HG03060 (cell line): ENCODE data around the gene STAT3.
"Not testable (repeated sequence)": the region's sequence is repeated elsewhere in the genome, so short reads cannot be mapped to it uniquely, and the experiment has no call there.

Experiments
- ATAC-seq: cut with Tn5 transposase; IDR thresholded peaks from one replicate; pipeline ENCODE4 v1.9.1; 2021; ENCODE audit warnings: low read depth, moderate number of reproducible peaks; ENCODE audit not compliant: unreplicated experiment

The STAT3 gene

DNA sequence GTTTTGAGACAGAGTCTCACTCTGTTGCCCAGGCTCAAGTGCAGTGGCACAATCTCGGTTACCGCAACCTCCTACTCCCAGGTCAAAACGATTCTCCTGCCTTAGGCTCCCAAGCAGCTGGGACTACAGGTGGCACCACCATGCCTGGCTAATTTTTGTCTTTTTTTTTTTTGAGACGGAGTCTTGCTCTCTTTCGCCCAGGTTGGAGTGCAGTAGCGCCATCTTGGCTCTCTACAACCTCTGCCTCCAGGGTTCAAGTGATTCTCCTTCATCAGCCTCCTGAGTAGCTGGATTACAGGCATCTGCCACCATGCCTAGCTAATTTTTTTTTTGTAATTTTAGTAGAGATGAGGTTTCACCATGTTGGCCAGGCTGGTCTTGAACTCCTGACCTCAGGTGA lies 70.3 kb downstream of the STAT3 start:
- ATAC-seq = not testable (repeated sequence)

DNA sequence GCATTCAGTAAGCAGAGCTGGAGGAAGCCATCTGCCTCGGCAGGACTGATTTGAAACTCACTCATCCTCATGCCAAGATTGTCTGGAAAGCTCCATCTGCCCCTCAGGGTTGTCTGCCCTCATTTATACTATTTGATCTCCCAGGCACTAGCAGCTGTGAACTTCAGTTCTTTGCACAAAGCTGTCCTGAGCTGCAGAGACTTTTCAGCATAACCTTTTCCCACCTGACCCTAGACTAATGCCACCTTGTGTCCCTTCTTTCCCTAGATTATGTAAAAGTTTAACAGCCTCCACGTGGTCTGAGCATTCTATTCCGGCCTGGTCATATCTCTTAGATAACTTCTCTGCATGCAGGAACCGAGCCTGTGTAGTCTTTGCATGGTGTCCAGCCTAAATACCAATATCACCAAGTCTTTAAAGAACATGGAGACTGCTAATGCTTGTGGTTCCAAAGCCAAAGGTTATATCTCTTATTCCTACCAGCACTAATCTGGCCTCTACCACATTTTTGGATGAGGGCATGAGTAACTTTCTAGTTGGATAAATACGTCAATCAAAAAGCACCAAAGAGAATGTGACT lies 70.9 kb downstream of the STAT3 start:
- ATAC-seq = no peak

DNA sequence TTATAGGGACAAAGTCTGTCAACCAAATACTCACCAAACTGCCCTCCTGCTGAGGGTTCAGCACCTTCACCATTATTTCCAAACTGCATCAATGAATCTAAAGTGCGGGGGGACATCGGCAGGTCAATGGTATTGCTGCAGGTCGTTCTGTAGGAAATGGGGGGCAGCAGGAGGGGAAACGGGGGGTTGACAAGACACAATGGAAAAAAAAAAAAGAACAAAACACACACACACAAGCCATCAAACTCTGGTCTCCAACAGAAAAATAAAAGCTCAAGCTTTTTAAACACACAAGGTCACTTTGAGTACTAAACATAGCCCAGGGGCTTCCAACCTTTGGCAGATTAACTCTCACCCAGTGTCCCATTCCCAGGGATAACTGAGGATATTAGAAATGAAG lies 71.5 kb downstream of the STAT3 start:
- no peak for ATAC-seq

DNA sequence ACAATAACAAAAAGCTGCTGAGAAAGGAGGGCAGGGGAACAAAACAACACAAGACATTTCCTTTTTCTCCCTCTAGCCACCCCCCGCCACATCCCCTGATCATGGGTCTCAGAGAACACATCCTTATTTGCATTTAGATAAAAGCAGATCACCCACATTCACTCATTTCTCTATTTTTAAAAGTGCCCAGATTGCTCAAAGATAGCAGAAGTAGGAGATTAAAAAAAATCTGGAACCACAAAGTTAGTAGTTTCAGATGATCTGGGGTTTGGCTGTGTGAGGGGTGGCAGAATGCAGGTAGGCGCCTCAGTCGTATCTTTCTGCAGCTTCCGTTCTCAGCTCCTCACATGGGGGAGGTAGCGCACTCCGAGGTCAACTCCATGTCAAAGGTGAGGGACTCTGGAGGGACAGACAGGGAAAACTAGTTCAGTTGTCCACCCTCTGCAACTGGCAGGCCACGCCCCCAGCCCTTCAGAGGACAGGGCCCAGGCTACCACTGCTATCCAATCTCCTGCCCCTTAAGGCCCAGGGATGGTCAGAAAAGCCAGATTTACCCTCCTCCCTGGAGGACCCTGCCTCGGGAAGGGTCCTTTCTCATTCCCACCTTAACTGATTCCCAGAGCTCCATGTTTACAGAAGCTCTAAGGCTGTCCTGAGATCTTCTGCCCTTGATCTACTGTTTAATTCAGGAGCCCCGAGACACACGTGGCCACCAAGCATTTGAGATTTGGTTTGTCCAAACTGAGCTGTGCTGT lies 72.7 kb downstream of the STAT3 start:
- no peak for ATAC-seq

DNA sequence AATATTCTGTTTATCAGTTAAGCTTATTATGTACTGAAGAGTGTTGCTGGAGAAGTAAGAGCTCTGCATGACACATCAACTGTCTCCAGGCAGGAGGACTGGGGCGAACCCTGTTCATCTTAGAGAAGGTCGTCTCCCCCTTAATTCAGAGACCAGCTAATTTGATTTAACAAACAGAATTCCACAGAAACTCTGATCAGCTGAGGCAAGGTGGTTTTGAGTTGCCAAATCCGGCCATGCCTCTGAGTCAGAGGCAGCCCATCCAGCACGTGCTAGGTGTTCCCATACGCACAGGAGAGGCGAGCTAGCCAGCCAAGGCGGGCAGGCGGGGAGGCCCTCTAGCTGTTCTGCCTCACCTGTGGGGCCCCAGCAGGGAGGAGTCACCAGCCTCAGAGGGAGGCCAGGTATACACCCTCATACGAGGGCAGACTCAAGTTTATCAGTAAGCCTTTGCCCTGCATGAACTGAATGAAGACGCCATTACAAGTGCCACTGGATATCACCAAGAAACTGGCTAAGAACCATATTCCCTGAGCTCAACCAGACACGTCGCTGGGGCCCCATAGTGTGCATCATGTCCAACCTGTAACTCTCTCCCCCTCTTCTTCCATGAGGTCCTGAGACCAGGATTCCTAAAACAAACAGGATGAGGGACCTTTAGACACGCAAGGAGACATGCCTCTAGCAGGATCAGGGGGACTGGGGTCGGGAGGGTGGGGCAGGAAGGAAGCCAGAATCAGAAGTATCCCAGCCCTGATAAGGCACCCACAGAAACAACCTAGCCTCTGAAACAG lies 74.3 kb downstream of the STAT3 start:
- no peak for ATAC-seq

DNA sequence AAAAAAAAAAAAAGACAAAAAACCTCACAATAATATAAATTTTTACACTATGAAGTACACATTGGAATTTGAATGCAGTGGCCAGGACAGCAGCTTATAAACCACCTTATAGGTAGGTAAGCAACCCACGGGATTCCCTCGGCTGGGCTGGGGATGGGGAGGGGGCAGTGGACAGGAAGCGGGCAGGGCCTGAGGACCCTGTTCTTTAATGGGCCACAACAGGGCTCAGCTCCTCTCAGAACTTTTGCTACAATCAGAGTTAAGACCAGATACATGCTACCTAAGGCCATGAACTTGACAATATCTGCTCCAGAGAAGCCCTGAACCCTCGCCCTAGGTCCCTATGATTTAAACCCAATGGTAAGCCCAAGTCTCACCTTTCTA lies 74.9 kb downstream of the STAT3 start:
- ATAC-seq = no peak

DNA sequence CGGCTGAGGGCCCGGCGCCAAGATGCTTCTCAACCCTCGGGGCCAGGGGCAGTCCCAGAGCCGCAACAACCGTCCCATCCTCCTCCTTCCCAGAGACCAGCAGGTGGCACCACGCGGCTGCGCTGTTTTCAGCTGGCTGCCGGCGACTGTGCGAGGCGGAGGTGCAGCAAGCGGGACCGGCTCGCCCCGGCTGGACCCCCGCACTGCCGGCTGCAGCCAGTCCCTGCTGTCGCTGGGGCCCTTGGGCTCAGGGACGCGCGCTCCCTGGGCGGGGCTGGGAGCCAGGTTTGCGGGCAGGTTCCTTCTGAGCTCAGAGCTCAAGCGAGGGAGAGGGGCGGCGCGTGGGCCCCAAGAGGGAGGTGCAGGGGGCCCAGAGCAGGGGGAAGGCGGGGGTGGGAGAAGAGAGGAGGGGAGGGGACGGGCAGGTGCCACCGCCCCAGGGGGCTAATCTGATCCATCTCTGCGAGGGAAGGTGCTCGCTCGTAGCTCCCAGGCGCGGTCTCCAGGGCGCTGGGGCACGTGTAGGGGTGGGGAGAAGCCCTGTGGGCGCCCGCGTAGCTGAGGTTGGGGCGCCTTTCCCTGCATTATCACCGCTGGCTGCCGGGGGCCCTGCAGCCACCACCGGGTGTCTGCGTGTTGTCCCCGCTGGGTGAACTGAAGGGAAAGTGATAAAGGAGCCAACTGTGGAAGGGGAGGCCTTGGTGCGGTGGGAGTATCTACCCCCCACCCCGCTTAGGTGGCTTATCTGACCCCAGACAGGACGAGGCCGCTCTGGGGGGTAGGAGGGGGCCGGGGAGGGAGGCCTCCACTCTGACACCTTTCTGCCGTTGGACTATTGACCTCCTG lies 75.7 kb downstream of the STAT3 start:
- ATAC-seq = no peak

DNA sequence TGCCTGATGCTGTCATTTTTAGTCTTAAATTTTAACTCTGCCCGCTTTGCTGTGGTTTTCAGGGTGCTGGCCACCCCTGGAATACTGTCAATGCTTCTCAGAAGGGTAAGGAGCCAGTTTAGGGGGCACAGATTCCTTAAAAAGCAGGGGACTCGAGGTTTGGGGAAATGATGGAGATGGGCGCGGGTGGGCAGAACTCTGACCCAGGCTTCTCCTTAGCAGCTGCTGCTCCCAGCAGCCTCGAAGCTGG lies 76.3 kb downstream of the STAT3 start:
- ATAC-seq = no peak

DNA sequence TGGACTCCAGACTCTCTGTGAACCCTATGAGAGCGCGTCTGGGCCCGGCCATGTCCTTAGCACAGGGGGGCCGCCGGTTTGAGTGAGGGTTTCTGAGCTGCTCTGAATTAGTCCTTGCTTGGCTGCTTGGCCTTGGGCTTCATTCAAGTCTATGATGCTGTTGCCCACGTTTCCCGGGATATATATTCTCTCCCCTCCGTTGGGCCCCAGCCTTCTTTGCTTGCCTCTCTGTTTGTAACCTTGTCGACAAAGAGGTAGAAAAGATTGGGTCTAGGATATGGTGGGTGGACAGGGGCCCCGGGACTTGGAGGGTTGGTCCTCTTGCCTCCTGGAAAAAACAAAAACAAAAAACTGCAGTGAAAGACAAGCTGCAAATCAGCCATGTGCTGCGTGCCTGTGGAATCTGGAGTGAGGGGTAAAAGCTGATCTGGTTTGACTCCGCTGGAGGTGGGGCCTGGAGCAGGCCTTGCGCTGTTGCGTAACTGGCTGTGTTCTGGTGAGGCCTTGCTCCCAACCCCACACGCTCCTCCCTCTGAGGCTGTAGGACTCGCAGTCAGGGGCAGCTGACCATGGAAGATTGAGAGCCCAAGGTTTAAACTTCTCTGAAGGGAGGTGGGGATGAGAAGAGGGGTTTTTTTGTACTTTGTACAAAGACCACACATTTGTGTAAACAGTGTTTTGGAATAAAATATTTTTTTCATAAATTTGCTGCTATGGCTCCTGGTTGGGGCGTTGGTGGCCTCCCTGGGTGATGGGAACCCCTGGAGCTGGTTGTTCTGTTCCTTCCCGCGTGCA lies 76.8 kb downstream of the STAT3 start:
- no peak for ATAC-seq

DNA sequence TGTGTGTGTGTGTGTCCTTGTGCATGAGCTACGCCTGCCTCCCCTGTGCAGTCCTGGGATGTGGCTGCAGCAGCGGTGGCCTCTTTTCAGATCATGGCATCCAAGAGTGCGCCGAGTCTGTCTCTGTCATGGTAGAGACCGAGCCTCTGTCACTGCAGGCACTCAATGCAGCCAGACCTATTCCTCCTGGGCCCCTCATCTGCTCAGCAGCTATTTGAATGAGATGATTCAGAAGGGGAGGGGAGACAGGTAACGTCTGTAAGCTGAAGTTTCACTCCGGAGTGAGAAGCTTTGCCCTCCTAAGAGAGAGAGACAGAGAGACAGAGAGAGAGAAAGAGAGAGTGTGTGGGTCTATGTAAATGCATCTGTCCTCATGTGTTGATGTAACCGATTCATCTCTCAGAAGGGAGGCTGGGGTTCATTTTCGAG lies 77.4 kb downstream of the STAT3 start:
- ATAC-seq = no peak

DNA sequence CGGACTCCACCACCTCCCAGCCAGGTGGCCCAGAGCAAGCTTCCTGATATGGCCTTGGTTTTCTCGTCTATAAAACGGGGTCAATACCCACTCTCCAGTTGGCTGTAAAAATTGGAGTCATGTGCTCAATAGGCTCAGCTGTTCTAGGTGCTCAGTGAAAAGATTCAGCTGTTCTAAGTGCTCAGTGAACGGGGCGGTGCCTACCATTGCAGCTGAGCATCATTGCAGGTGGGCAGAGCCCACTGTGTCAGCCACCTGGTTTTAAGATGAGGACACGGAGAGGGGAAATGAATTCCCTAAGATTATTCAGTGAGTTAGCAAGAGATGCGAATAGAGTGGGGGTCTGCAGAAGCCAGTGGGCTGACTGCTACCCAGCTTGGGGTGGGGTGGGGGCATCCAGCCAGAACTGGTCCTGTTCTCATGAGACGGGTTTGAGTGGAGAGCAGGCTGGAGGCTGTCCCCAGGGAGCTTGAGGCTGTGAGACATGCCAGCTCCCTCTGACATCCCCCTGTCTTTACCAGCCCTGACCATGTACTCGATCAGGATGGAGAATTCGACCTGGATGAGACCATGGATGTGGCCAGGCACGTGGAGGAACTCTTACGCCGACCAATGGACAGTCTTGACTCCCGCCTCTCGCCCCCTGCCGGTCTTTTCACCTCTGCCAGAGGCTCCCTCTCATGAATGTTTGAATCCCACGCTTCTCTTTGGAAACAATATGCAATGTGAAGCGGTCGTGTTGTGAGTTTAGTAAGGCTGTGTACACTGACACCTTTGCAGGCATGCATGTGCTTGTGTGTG lies 78.1 kb downstream of the STAT3 start:
- ATAC-seq = no peak

DNA sequence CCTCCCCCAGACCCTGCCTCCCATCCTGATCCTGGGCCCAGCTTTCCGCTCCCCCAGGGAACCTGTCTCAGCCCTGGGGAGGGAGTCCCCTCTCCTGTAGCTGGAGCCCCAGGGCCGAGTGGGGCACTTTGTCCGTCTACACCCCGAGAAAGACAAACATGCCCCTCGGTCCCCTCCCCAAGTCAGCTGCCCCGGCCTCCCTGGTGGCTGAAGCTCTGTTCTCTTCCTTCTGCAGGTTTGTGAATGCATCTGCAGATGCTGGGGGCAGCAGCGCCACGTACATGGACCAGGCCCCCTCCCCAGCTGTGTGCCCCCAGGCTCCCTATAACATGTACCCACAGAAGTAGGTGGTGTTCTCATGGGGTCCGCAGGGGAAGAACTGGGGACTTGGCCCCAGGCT lies 79.1 kb downstream of the STAT3 start:
- no peak for ATAC-seq

DNA sequence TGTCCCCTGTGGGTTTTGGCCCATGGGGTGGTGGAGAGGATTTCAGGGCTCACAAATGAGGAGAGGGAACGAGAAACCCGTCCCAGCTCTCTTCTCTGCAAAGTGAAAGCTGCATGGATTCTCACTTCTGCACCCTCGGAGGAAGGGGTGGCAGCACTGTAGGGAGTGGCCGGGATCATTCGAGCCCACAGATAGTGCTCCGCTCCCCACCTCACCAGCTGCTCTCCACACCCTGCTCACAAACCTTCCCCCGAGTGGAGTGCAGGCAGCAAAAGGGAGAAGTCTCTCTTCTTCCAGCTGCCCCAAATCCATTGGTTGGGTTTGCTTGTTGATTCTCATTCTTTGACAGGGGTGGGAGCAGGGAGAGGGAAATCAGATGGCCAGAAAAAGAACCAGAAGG lies 79.8 kb downstream of the STAT3 start:
- ATAC-seq = no peak

DNA sequence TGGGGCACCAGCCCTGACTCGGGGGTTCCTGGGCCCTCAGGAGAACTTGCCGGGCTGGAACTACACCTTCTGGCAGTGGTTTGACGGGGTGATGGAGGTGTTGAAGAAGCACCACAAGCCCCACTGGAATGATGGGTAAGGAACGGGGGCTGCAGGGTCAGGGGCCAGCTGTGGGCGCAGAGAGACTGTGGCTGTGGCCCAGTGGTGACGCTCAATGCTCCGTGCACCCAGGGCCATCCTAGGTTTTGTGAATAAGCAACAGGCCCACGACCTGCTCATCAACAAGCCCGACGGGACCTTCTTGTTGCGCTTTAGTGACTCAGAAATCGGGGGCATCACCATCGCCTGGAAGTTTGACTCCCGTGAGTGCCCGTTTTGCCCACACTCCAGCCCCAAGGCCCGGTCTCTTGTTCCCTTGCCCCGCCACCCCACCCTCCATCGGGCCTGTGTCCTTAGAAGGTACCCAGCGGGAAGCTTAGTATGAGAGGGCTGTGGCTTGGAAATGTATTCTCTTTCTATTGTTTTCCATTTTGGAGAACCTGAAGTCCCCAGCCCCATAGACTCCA lies 80.8 kb downstream of the STAT3 start:
- ATAC-seq = no peak

DNA sequence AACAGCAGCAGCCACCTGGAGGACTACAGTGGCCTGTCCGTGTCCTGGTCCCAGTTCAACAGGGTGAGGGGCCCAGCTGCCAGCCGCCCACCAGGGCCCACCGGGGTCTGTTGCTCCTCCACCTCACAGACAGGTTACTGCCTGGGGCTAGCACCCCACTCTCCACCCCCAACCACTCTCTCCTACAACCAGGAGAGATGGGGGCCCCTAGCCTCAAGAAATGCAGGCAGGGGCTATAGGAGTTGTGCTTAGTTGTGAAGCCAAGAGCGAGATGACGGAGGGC lies 81.9 kb downstream of the STAT3 start:
- ATAC-seq = no peak

DNA sequence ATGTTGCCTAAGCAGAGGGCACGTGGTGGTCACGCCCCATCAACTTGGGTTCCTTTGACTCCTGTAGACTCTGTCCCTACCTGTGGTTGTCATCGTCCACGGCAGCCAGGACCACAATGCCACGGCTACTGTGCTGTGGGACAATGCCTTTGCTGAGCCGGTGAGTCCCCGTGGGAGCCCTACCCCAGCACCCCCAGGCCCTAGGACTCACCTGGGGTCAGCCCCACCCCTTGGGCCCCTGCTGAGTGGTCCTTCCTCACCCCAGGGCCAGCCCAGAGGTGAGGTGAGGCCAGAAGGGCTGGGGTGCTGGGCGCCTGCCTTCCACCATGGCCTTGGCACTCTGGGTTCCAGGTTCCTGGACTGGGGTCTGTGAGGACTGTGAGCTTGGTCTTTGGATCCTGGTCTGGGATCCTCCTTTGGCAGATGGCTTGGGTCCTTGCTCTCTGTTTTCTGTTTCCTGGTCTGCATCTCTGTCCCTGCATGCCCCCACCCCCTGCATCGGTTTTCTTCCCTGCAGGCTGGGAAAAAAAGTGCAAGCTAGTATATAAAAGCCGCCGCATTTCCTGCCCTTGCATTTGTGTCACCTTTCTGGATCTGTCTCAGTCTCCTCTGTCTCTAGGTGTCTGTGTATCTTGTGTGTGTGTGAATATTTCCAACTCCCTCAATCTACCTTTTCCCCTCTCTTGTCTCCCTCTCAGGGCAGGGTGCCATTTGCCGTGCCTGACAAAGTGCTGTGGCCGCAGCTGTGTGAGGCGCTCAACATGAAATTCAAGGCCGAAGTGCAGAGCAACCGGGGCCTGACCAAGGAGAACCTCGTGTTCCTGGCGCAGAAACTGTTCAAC lies 82.5 kb downstream of the STAT3 start:
- ATAC-seq = no peak

DNA sequence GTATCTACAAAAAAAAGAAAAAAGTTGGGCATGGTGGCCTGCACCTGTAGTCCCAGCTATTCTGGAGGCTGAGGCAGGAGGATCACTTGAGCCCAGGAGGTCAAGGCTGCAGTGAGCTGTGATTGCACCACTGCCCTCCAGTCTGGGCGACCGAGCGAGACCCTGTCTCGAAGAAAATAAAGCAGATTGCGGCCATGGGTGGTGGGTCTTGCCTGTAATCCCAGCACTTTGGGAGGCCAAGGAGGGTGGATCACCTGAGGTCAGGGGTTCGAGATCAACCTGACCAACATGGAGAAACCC lies 83.3 kb downstream of the STAT3 start:
- not testable (repeated sequence) for ATAC-seq

DNA sequence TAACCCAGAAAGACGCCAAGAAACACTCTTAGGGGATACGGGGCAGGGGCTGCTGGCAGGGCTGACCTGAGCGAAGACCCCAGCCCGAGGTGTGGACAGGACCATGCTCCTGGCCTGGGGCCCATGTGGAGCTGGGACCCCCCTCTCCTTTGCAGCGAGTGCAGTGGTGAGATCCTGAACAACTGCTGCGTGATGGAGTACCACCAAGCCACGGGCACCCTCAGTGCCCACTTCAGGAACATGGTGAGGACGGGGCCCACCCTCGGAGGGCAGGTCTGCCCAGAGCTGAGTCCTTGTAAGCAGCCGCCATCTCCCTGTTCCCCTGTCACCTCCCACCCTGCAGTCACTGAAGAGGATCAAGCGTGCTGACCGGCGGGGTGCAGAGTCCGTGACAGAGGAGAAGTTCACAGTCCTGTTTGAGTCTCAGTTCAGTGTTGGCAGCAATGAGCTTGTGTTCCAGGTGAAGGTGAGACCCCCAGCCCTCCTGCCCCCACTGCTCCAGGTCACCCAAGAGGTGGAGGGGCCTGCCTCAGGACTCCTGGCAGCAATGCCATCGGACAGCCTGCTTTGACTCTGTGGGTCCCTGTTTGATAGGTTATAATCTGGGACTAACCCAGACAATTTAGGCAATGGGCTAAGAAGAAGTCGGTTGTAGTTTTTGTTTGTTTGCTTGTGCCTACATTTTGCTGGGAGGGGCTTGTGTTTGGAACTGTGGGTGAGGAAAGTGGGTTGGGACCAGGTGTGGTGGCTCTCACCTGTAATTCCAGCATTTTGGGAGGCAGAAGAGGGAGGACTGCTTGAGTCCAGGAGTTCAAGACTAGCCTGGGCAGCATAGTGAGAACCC lies 83.8 kb downstream of the STAT3 start:
- no peak for ATAC-seq
